Right ventricle myocardium inferior (tissue), 1 donor: ENCODE results near the gene VGLL4. TPM values are rescaled to one million over a fixed set of nuclear protein-coding genes. Genes with fewer than 3 reads are reported as not detected.

Source experiments
- ATAC-seq: fragments of 200-7000 bp; cut with Tn5 transposase; one replicate; pipeline ENCODE4 v1.9.1; 2020; ENCODE audit warnings: mild to moderate bottlenecking, moderate library complexity
- DNase-seq: peaks from one replicate; pipeline ENCODE4 v3.0.0; 2021; ENCODE audit errors: missing footprints
- intact Hi-C: fragments of 100-400 bp; cut with DNase I; formaldehyde crosslinking; loops from one replicate; pipeline ENCODE4 v1.11.0; 2022
- total RNA-seq: library from RNA; stranded (reverse); fragmentation: NEBNext Ultra II Directional; extraction: Animal tissue kit (Norgen Biotek cat#: 25700); gene quantifications from one replicate; pipeline ENCODE4 v1.2.1, GENCODE V29; 2021
- donor health status: DM: no; HTN: yes; CAD: no; lungs with severe emphysema.

VGLL4 gene
- total RNA-seq, 1 donor from 2014 or later = 26.8 TPM

DNA sequence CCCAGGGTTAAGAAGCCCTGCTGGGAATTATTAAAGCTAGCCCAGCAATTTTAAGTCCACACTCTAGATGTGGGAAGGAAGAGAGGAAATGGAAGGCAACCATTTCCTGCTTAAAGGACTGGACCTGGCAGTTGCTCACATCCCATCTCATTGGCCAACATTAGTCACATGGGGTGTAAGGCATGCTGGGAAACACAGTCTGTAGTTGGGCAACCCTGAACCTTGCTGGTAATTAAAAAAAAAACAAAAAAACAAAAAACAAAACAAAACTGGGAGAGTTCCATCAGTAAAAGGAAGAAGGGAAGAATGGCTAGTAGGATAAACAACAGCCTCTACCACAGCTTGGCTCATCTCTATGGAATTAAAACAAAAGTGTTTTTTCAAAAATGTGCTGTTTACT is 136.0 kb downstream of the VGLL4 start:
- intact Hi-C loops = loop anchor here (5.0 kb wide), 1 partner anchor 135 kb away; the partner anchor contains the start of gene VGLL4
- no peak for ATAC-seq

More for the DNA sequence above, 136.0 kb downstream of the VGLL4 start:
- DNase-seq = no peak

Other genes with a start within 250 kb of the VGLL4 start
- gene TAMM41, start 203.0 kb upstream of the VGLL4 start, total RNA-seq = 10.9 TPM